AG09319 (cell line): Measurements from ENCODE around the gene OXNAD1.

Experiments used
- DNase-seq: peaks from one replicate; pipeline ENCODE4 v3.0.0-alpha.2; 2010; ENCODE audit warnings: low read depth; ENCODE audit errors: extremely low read depth
- CTCF ChIP-seq: IDR thresholded peaks from 2 replicates; pipeline ENCODE4 v1.5.1; 2011; ENCODE audit warnings: low read depth, mild to moderate bottlenecking, inconsistent platforms, low read length, moderate library complexity

The OXNAD1 gene

GRCh38 chr3:16346413-16347081 lies 81.5 kb downstream of the OXNAD1 start:
- TF ChIP-seq CTCF = no peak
- DNase-seq = no peak

- no peak for TF ChIP-seq CTCF
- no peak for DNase-seq
These were observed 82.5 kb downstream of the OXNAD1 start for GRCh38 chr3:16347548-16347947.

GRCh38 chr3:16349986-16350596 lies 85.1 kb downstream of the OXNAD1 start:
- TF ChIP-seq CTCF = no peak
- peak; percentile 63 for DNase-seq

GRCh38 chr3:16350597-16351318 lies 85.7 kb downstream of the OXNAD1 start:
- DNase-seq = peak; percentile 5
- no peak for TF ChIP-seq CTCF

- no peak for DNase-seq
- TF ChIP-seq CTCF = no peak
These were observed 87.4 kb downstream of the OXNAD1 start for GRCh38 chr3:16352428-16352827.

GRCh38 chr3:16354291-16354690 lies 89.3 kb downstream of the OXNAD1 start:
- DNase-seq = no peak
- no peak for TF ChIP-seq CTCF
